ENCODE measurements around the gene TRAF5.

Gene TRAF5

DNA sequence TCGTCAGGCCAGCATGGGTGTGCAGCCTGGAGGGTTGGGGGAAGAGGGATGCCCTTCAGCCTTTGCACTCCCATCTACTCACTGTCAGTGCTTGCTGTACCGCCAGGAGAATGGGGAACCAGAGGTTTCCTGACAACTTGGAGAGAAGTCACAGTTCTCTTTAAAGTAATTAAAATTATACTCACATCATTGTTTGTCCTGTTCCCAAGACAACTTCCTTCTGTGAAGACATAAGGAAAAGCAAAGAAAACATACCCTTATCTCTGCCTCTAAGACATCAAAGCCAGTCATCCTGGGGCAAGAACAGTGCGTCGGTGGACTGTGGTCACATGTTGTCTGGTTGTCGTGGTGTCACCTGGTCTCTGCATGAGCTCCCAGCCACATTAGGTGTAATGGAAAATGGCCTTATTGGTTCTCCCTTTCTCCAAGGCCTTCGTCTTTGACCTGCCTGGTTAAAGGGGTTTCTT is 17.6 kb downstream of the TRAF5 start:
- ATAC-seq (ENCODE audit: insufficient read depth, low read depth) = no peak; the same call in 2 of the 3 replicates
- H2AFZ ChIP-seq (ENCODE audit: low read depth, low read length) = no peak overlapping the region
- H3K27me3 ChIP-seq (ENCODE audit: insufficient read depth, low read length, poor library complexity) = no peaks in the 10 kb centered on the region
- no peak overlapping the region for H3K27ac ChIP-seq (ENCODE audit: low read length)
- H3K4me2 ChIP-seq (ENCODE audit: insufficient read depth, low read length) = no peak overlapping the region
- no peaks in the 10 kb centered on the region for H3K9me3 ChIP-seq (ENCODE audit: insufficient read depth, low read length, severe bottlenecking)
- no peaks in the 10 kb centered on the region; the same call in 1 of the 2 replicates for H4K20me1 ChIP-seq (ENCODE audit: insufficient read depth, low read length)
- DNase-seq = no peak
- no peak overlapping the region for H3K9ac ChIP-seq (ENCODE audit: low read depth, low read length)
- H3K79me2 ChIP-seq (ENCODE audit: insufficient read depth, low read length) = no peaks in the 10 kb centered on the region
- H3K4me3 ChIP-seq (ENCODE audit: low read depth in 1 of 2, low read length in 2 of 2) = no peak overlapping the region
- no peaks in the 10 kb centered on the region for H3K4me1 ChIP-seq (ENCODE audit: insufficient read depth, low read length)
- H3K36me3 ChIP-seq (ENCODE audit: insufficient read depth, low read length) = no peaks in the 10 kb centered on the region
- no peak for TF ChIP-seq EZH2 (IDR thresholded peaks at IDR 0.05; ENCODE audit: borderline replicate concordance, low read depth, low read length, severe bottlenecking)
- TF ChIP-seq, protein P1, sequence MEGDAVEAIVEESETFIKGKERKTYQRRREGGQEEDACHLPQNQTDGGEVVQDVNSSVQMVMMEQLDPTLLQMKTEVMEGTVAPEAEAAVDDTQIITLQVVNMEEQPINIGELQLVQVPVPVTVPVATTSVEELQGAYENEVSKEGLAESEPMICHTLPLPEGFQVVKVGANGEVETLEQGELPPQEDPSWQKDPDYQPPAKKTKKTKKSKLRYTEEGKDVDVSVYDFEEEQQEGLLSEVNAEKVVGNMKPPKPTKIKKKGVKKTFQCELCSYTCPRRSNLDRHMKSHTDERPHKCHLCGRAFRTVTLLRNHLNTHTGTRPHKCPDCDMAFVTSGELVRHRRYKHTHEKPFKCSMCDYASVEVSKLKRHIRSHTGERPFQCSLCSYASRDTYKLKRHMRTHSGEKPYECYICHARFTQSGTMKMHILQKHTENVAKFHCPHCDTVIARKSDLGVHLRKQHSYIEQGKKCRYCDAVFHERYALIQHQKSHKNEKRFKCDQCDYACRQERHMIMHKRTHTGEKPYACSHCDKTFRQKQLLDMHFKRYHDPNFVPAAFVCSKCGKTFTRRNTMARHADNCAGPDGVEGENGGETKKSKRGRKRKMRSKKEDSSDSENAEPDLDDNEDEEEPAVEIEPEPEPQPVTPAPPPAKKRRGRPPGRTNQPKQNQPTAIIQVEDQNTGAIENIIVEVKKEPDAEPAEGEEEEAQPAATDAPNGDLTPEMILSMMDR (IDR thresholded peaks at IDR 0.05; ENCODE audit: borderline replicate concordance, extremely low read depth, low read length, poor library complexity, severe bottlenecking) = no peak

- H3K4me3 ChIP-seq (ENCODE audit: low read depth in 1 of 2, low read length in 2 of 2) = no peak overlapping the region
- no peaks in the 10 kb centered on the region for H3K36me3 ChIP-seq (ENCODE audit: insufficient read depth, low read length)
- no peak overlapping the region for H3K27ac ChIP-seq (ENCODE audit: low read length)
- no peaks in the 10 kb centered on the region for H3K27me3 ChIP-seq (ENCODE audit: insufficient read depth, low read length, poor library complexity)
- no peaks in the 10 kb centered on the region for H3K4me1 ChIP-seq (ENCODE audit: insufficient read depth, low read length)
- TF ChIP-seq, protein P1 (IDR thresholded peaks at IDR 0.05; ENCODE audit: borderline replicate concordance, extremely low read depth, low read length, poor library complexity, severe bottlenecking) = no peak
- no peak for TF ChIP-seq EZH2 (IDR thresholded peaks at IDR 0.05; ENCODE audit: borderline replicate concordance, low read depth, low read length, severe bottlenecking)
- H3K4me2 ChIP-seq (ENCODE audit: insufficient read depth, low read length) = no peak overlapping the region
- no peaks in the 10 kb centered on the region for H3K79me2 ChIP-seq (ENCODE audit: insufficient read depth, low read length)
- H4K20me1 ChIP-seq (ENCODE audit: insufficient read depth, low read length) = no peaks in the 10 kb centered on the region
- H3K9me3 ChIP-seq (ENCODE audit: insufficient read depth, low read length, severe bottlenecking) = no peaks in the 10 kb centered on the region
- H2AFZ ChIP-seq (ENCODE audit: low read depth, low read length) = no peak overlapping the region
- H3K9ac ChIP-seq (ENCODE audit: low read depth, low read length) = no peak overlapping the region
- ATAC-seq (ENCODE audit: insufficient read depth, low read depth) = no peak
- no peak for DNase-seq
These were observed 19.1 kb downstream of the TRAF5 start for GRCh38 chr1:211345719-211346118.

DNA sequence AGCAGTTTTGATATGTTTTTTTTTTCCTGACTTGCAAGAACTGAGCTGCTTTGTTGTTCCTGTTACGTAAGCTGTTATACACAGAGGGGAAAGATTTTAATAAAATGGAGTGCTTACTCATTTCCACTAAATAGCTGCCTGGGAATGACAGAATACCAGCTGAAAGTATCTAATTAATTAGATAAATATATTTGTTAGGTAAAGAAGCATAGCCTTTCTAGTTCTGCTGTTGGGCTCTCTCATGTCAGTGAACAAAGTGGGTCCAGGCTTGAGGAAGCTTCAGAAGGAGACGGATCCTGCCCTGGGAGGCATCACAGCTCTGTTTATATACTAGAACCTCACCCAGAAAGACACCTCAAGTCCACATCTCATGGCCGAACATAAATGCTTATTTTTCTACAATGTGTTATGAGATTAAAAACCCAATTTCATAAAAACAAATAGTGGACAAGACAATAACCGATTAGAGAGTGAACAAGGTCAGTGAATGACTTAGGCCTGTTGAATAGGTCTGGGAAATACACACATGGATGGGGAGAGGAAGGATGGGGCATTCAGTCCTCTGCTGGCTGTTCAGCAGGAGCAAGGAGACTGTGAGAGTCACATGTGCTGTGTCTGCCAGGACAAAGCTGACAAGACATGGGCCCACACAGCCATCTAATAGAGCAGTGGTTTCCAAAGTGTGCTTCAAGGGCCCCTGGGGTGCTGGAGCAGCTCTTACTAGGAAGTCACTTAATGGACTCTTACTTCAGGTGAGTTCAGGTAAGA is 20.6 kb downstream of the TRAF5 start:
- no peak overlapping the region for H2AFZ ChIP-seq (ENCODE audit: low read depth, low read length)
- H3K4me2 ChIP-seq (ENCODE audit: insufficient read depth, low read length) = no peak overlapping the region
- DNase-seq (no peak), ATAC-seq (ENCODE audit: insufficient read depth, low read depth) (no peak)
- no peaks in the 10 kb centered on the region for H3K4me1 ChIP-seq (ENCODE audit: insufficient read depth, low read length)
- no peak overlapping the region for H3K4me3 ChIP-seq (ENCODE audit: low read depth in 1 of 2, low read length in 2 of 2)
- no peaks in the 10 kb centered on the region for H3K27me3 ChIP-seq (ENCODE audit: insufficient read depth, low read length, poor library complexity)
- TF ChIP-seq, protein P1 (IDR thresholded peaks at IDR 0.05; ENCODE audit: borderline replicate concordance, extremely low read depth, low read length, poor library complexity, severe bottlenecking) = no peak
- TF ChIP-seq EZH2 (IDR thresholded peaks at IDR 0.05; ENCODE audit: borderline replicate concordance, low read depth, low read length, severe bottlenecking) = no peak
- no peaks in the 10 kb centered on the region for H3K79me2 ChIP-seq (ENCODE audit: insufficient read depth, low read length)
- H3K9me3 ChIP-seq (ENCODE audit: insufficient read depth, low read length, severe bottlenecking) = peaks cover 5% of the 10 kb centered on the region
- no peaks in the 10 kb centered on the region for H3K36me3 ChIP-seq (ENCODE audit: insufficient read depth, low read length)
- no peak overlapping the region for H3K9ac ChIP-seq (ENCODE audit: low read depth, low read length)
- no peak overlapping the region for H3K27ac ChIP-seq (ENCODE audit: low read length)
- H4K20me1 ChIP-seq (ENCODE audit: insufficient read depth, low read length) = no peaks in the 10 kb centered on the region
